GM23248 (cell line): ENCODE measurements around the gene CDCA7L. TPM values are rescaled to one million over a fixed set of nuclear protein-coding genes. Genes with fewer than 3 reads are reported as not detected.
A peak's percentile ranks its signal among the peaks of the same experiment; 100 is the strongest.

Experiments
- DNase-seq: peaks from one replicate; pipeline ENCODE4 v3.0.0-alpha.2; 2015
- H2AFZ ChIP-seq: fragments of 200-600 bp; sonication (generic); 2 replicates; pipeline ENCODE4 v1.6.1; 2016; ENCODE audit warnings: antibody characterized with exemption
- H3F3A ChIP-seq: fragments of 200-600 bp; sonication (generic); 2 replicates; pipeline ENCODE4 v1.6.1; 2016; ENCODE audit warnings: mild to moderate bottlenecking, antibody characterized with exemption, mixed run types; ENCODE audit not compliant: insufficient read depth
- H3K27ac ChIP-seq: fragments of 200-600 bp; sonication (generic); 2 replicates; pipeline ENCODE4 v1.5.1; 2016; ENCODE audit warnings: mild to moderate bottlenecking
- H3K27me3 ChIP-seq: fragments of 200-600 bp; sonication (generic); replicated peaks from 2 replicates; pipeline ENCODE4 v1.6.1; 2016; ENCODE audit warnings: mild to moderate bottlenecking; ENCODE audit not compliant: insufficient read depth
- H3K36me3 ChIP-seq: fragments of 200-600 bp; sonication (generic); 2 replicates; pipeline ENCODE4 v1.6.1; 2016; ENCODE audit warnings: low read depth, mild to moderate bottlenecking
- H3K4me1 ChIP-seq: fragments of 200-600 bp; sonication (generic); 2 replicates; pipeline ENCODE4 v1.6.1; 2016; ENCODE audit warnings: mild to moderate bottlenecking; ENCODE audit not compliant: insufficient read depth
- H3K4me2 ChIP-seq: fragments of 200-600 bp; sonication (generic); one replicate; pipeline ENCODE4 v1.6.1; 2016; ENCODE audit warnings: mild to moderate bottlenecking; ENCODE audit not compliant: unreplicated experiment
- H3K4me3 ChIP-seq: fragments of 200-600 bp; sonication (generic); 2 replicates; pipeline ENCODE4 v1.5.1; 2016; ENCODE audit warnings: mild to moderate bottlenecking
- H3K79me2 ChIP-seq: fragments of 200-600 bp; sonication (generic); 2 replicates; pipeline ENCODE4 v1.6.1; 2016; ENCODE audit warnings: mild to moderate bottlenecking; ENCODE audit not compliant: insufficient read depth
- H3K9ac ChIP-seq: fragments of 200-600 bp; sonication (generic); 2 replicates; pipeline ENCODE4 v1.6.1; 2016; ENCODE audit warnings: mild to moderate bottlenecking
- H3K9me2 ChIP-seq: fragments of 200-600 bp; sonication (generic); 2 replicates; pipeline ENCODE4 v1.6.1; 2016; ENCODE audit warnings: mixed run types, mild to moderate bottlenecking, moderate library complexity; ENCODE audit not compliant: insufficient read depth
- H3K9me3 ChIP-seq: fragments of 200-600 bp; sonication (generic); one replicate; pipeline ENCODE4 v1.6.1; 2017; ENCODE audit warnings: low read depth
- H4K20me1 ChIP-seq: fragments of 200-600 bp; sonication (generic); 2 replicates; pipeline ENCODE4 v1.6.0; 2016; ENCODE audit not compliant: insufficient read depth
- EZH2 ChIP-seq: fragments of 200-600 bp; sonication (generic); IDR thresholded peaks from 2 replicates; pipeline ENCODE4 v1.6.1; 2018; ENCODE audit warnings: antibody characterized with exemption, mild to moderate bottlenecking; ENCODE audit not compliant: insufficient read depth, poor library complexity, severe bottlenecking
- EZH2phosphoT487 ChIP-seq: fragments of 200-600 bp; sonication (generic); IDR thresholded peaks from 2 replicates; pipeline ENCODE4 v1.6.1; 2018; ENCODE audit warnings: antibody characterized with exemption, moderate library complexity, mild to moderate bottlenecking, low read depth; ENCODE audit not compliant: insufficient read depth
- WGBS, 2 experiments: methylation state at CpG; one replicate each; pipeline ENCODE4 v1.1.6; 2015 to 2017; ENCODE audit warnings: low lambda C conversion rate in 2 of 2, low coverage in 1 of 2; ENCODE audit errors: missing lambda C conversion rate in 2 of 2; 5-methylcytosine and 5-hydroxymethylcytosine counted together
- in situ Hi-C: fragments of 300-500 bp; cut with MboI; formaldehyde crosslinking; loops from 2 replicates; pipeline ENCODE4 v1.15.0; 2020
- polyA plus RNA-seq: library from polyadenylated mRNA; unstranded; fragments of >200 nt; fragmentation: Nextera tagmentation; extraction: Ambion mirVana; gene quantifications from 2 replicates; pipeline ENCODE4 v1.2.1, GENCODE V29; 2016
- total RNA-seq: library from RNA; depleted of rRNA; stranded (reverse); fragments of >200 nt; shearing (Covaris generic); gene quantifications from 2 replicates; pipeline ENCODE4 v1.2.3, GENCODE V29; 2014

CDCA7L gene
- total and polyA plus RNA-seq, 2 experiments from 2014 or later = 44.1 to 45.9 TPM

DNA sequence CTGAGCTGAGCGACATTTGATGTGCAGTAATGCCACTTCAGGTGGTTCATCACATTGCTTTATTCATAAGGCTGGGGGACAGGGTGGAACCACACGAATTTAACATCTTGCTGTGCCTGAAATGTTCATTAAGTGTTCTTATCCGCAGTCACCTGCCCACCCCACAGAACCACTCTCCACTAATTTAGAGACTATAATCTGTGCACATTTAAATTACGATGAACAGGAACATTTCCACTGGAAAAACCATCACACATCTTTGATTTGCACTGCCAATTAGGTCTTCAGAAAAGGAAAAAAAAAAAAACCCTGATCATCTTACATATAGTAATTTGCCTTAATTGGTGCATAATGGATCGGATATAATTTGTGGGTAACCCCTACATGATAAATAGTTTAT, 2.3 kb downstream of the CDCA7L start:
- in situ Hi-C loops = no loop called here
- peaks cover 58% of the 10 kb centered on the region for H3K79me2 ChIP-seq
- peaks cover 39% of the 10 kb centered on the region for H3F3A ChIP-seq

DNA sequence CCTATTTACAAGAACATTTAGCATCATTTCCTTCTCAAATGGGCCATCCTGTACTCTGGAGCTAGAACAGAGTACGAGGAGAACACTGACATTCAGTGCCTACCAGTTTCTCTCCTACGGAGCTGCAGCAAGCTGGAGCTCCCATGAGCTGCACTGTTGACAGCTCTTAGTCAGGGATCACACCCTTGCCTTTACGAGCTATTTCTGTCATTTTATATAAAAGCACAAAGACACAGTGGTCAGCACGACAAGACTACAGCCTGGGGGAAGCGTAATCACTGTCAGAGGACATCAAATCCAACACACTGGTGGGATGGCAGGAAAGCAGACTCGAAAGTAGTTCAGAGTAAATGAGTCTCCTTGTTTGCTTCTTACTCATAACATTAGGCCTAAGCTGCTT, 2.7 kb downstream of the CDCA7L start:
- no peaks in the 10 kb centered on the region for H3K9me3 ChIP-seq
- H3K36me3 ChIP-seq = no peaks in the 10 kb centered on the region
- H3K9me2 ChIP-seq = no peaks in the 10 kb centered on the region
- H3K4me2 ChIP-seq = peak overlapping the region; percentile 93
- no peaks in the 10 kb centered on the region for H3K27me3 ChIP-seq
- 56 to 71% methylated on average over 6 of the region's 6 CpGs for WGBS, 2 experiments
- peaks cover 39% of the 10 kb centered on the region for H3F3A ChIP-seq
- in situ Hi-C loops = no loop called here
- H2AFZ ChIP-seq = no peak overlapping the region
- peaks cover 63% of the 10 kb centered on the region for H3K79me2 ChIP-seq
- DNase-seq = peak; percentile 23
- no peaks in the 10 kb centered on the region for H4K20me1 ChIP-seq
- TF ChIP-seq EZH2 = no peak
- no peak for TF ChIP-seq EZH2phosphoT487
- H3K4me1 ChIP-seq = peaks cover 49% of the 10 kb centered on the region
- H3K4me3 ChIP-seq = no peak overlapping the region
- peak overlapping the region; percentile 67; the same call in 1 of the 2 replicates for H3K27ac ChIP-seq
- H3K9ac ChIP-seq = 0 out of 2 replicates have a peak overlapping the region, but pooled peaks have one; percentile 8

More for the DNA sequence above, 2.3 kb downstream of the CDCA7L start:
- WGBS, 2 experiments = 88 to 90% methylated on average over 5 of the region's 5 CpGs
- DNase-seq = no peak
- peak overlapping the region; percentile 93 for H3K4me2 ChIP-seq
- no peaks in the 10 kb centered on the region for H3K36me3 ChIP-seq
- H2AFZ ChIP-seq = no peak overlapping the region
- H3K27ac ChIP-seq = peak overlapping the region; percentile 67
- H3K9me3 ChIP-seq = no peaks in the 10 kb centered on the region
- H3K9me2 ChIP-seq = no peaks in the 10 kb centered on the region
- peak overlapping the region; percentile 81 for H3K4me3 ChIP-seq
- no peaks in the 10 kb centered on the region for H4K20me1 ChIP-seq
- peaks cover 49% of the 10 kb centered on the region for H3K4me1 ChIP-seq
- 0 out of 2 replicates have a peak overlapping the region, but pooled peaks have one; percentile 8 for H3K9ac ChIP-seq
- no peak for TF ChIP-seq EZH2phosphoT487
- no peak for TF ChIP-seq EZH2
- no peaks in the 10 kb centered on the region for H3K27me3 ChIP-seq

DNA sequence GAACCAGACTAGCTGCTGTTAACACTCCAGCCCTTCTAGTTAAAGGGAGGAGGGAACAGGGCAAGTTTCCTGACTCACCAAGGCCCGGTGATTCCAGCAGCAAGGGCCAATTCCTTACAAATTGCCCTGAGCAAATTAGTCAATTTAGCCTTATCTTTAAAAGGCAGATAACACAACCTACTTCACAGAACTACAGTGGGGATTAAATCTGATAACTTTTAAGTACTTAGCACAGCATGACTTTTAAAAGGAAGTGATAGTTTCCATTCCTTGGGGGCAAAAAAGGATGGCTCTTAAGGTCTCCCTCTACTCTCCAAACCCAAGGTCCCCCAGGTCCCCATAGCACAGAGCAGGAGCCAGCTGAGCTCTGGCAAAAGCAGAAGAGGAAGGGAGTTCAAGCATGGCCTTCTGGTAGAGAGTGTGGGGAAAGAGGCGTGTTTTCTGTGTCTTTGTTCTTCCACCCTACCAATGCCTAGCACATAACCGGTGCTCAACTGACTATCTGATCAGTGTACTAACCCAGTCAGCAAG, 4.0 kb downstream of the CDCA7L start:
- TF ChIP-seq EZH2phosphoT487 = no peak
- no peak for TF ChIP-seq EZH2
- no peak overlapping the region for H3K27ac ChIP-seq
- H3K4me1 ChIP-seq = peaks cover 49% of the 10 kb centered on the region
- no peak overlapping the region for H3K4me3 ChIP-seq
- no peak overlapping the region for H3K9ac ChIP-seq
- DNase-seq = peak; percentile 72
- no peaks in the 10 kb centered on the region for H4K20me1 ChIP-seq
- no peaks in the 10 kb centered on the region for H3K27me3 ChIP-seq
- H3F3A ChIP-seq = peaks cover 36% of the 10 kb centered on the region
- H3K36me3 ChIP-seq = peaks cover 3% of the 10 kb centered on the region
- in situ Hi-C loops = no loop called here
- no peak overlapping the region for H2AFZ ChIP-seq
- H3K4me2 ChIP-seq = peak overlapping the region; percentile 13
- WGBS, 2 experiments = 64 to 67% methylated on average over 3 of the region's 3 CpGs
- H3K79me2 ChIP-seq = peaks cover 76% of the 10 kb centered on the region
- H3K9me3 ChIP-seq = no peaks in the 10 kb centered on the region
- H3K9me2 ChIP-seq = no peaks in the 10 kb centered on the region

DNA sequence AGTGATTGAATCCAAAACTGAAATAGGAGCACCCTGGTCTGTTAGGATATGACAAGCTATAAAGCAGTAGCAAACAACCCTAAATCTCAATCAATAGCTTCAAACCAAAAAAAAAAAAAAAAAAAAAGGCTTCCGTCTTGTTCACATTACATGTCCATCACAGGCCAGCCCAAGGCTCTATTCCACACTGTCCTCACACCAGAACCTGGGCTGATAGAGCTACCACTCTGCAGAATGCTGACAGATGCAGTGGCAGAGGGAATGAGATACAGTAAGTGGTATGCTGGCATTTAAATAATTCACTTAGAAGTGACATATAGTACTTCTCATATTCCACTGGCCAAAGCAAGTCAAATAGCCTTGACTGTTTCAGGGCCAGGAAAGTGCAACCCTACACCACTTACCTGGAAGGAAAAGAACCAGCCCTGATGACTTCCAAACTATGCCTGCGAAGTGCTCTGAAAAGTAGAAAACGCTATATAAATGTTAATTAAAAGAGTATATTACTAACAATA, 5.8 kb downstream of the CDCA7L start:
- Histone ChIP-seq H3K79me2 (peaks cover 93% of the 10 kb centered on the region), H3K9ac (no peak overlapping the region), H3K27me3 (no peaks in the 10 kb centered on the region), H3F3A (peaks cover 36% of the 10 kb centered on the region), H3K27ac (no peak overlapping the region), H2AFZ (no peak overlapping the region), H4K20me1 (no peaks in the 10 kb centered on the region), H3K9me2 (no peaks in the 10 kb centered on the region), H3K4me1 (peaks cover 44% of the 10 kb centered on the region), H3K4me2 (no peak overlapping the region), H3K9me3 (no peaks in the 10 kb centered on the region), H3K36me3 (peaks cover 3% of the 10 kb centered on the region), H3K4me3 (no peak overlapping the region)
- 87 to 92% methylated on average over 3 of the region's 3 CpGs for WGBS, 2 experiments
- TF ChIP-seq EZH2phosphoT487 = no peak
- TF ChIP-seq EZH2 = no peak
- DNase-seq = no peak
- in situ Hi-C loops = no loop called here
